ENCODE data around the gene RAMACL. TPM values are rescaled to one million over a fixed set of nuclear protein-coding genes. Genes with fewer than 3 reads are reported as not detected.

The RAMACL gene
- total RNA-seq, 1 experiment from 2014 or later, result 0.15 TPM

DNA sequence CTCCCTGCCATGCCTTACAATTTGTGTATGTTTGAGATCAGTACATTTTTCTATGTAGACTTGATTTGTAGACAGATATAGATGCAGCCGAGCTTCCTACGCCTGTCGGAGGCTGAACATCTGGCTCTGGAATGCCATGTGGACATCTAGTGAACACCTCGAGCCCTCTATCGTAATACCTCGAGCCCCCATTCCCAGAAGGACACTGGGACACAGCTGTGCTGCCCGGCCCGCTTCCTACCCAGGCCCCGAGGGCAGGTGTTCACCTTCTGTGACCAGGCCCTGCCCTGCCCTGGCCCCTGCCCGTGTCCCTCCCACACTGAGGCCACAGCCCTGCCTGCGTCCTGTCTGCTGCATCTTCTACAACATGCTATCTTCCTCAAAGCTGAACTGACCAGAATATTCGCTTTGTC lies 27.7 kb upstream of the RAMACL start:
- H2AFZ ChIP-seq (ENCODE audit: low read depth, low read length, poor library complexity, severe bottlenecking), result no peak overlapping the region
- DNase-seq (ENCODE audit: low read depth, low spot score) (no peak), ATAC-seq (no peak)
- no peaks in the 10 kb centered on the region for H3K27me3 ChIP-seq (ENCODE audit: insufficient read depth, low read length)
- ChIA-PET CTCF (no interaction called here), POLR2A (no interaction called here), RAD21 (ENCODE audit: low non-redundant PET in 1 of 2, low total read pairs in 2 of 2, uncharacterized antibody in 2 of 2, unreplicated experiment in 2 of 2) (no interaction called here)
- H3K9me2 ChIP-seq (ENCODE audit: insufficient read depth), result no peaks in the 10 kb centered on the region
- intact Hi-C loops (cut with micrococcal nuclease), result no loop called here
- no peak overlapping the region for H3K4me3 ChIP-seq (replicated peaks in 1 of 2; ENCODE audit: low read depth in 1 of 2, low read length in 2 of 2)
- no peak overlapping the region for H3K9ac ChIP-seq (ENCODE audit: low read length)
- H3K4me1 ChIP-seq (ENCODE audit: control insufficient read depth in 1 of 2, insufficient read depth in 2 of 2, low read length in 2 of 2), result peaks cover 0 to 6% of the 10 kb centered on the region in 2 experiments; a peak in 1 of 4 replicates
- H3K27ac ChIP-seq (ENCODE audit: low read depth, low read length), result no peak overlapping the region
- no TSS peak for BruUV-seq (replicated peaks)
- no peaks in the 10 kb centered on the region for H3K9me3 ChIP-seq (ENCODE audit: control insufficient read depth in 1 of 2, insufficient read depth in 1 of 2, low read depth in 1 of 2, low read length in 2 of 2)
- no peak overlapping the region for H3K4me2 ChIP-seq (ENCODE audit: low read length)
- TF ChIP-seq CEBPB (IDR thresholded peaks at IDR 0.05; ENCODE audit: low read depth), result no peak
- TF ChIP-seq, protein P1, sequence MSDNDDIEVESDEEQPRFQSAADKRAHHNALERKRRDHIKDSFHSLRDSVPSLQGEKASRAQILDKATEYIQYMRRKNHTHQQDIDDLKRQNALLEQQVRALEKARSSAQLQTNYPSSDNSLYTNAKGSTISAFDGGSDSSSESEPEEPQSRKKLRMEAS (IDR thresholded peaks at IDR 0.05), result no peak
- TF ChIP-seq YY1 (IDR thresholded peaks at IDR 0.05; ENCODE audit: extremely low read depth, insufficient replicate concordance, low read depth, low read length), result no peak
- TF ChIP-seq SIN3A (IDR thresholded peaks at IDR 0.05; ENCODE audit: low read depth), result no peak
- TF ChIP-seq, protein P2, sequence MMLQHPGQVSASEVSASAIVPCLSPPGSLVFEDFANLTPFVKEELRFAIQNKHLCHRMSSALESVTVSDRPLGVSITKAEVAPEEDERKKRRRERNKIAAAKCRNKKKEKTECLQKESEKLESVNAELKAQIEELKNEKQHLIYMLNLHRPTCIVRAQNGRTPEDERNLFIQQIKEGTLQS (IDR thresholded peaks at IDR 0.05), result no peak
- TF ChIP-seq RAD21 (IDR thresholded peaks at IDR 0.05; ENCODE audit: low read depth), result no peak
- no peak for TF ChIP-seq SRF (IDR thresholded peaks at IDR 0.05; ENCODE audit: low read depth)
- TF ChIP-seq JUND (IDR thresholded peaks at IDR 0.05), result no peak
- TF ChIP-seq EZH2phosphoT487 (IDR thresholded peaks at IDR 0.05; ENCODE audit: borderline replicate concordance), result no peak
- no peak for TF ChIP-seq ELF1 (IDR thresholded peaks at IDR 0.05; ENCODE audit: borderline replicate concordance, low read depth)
- TF ChIP-seq, protein P3, sequence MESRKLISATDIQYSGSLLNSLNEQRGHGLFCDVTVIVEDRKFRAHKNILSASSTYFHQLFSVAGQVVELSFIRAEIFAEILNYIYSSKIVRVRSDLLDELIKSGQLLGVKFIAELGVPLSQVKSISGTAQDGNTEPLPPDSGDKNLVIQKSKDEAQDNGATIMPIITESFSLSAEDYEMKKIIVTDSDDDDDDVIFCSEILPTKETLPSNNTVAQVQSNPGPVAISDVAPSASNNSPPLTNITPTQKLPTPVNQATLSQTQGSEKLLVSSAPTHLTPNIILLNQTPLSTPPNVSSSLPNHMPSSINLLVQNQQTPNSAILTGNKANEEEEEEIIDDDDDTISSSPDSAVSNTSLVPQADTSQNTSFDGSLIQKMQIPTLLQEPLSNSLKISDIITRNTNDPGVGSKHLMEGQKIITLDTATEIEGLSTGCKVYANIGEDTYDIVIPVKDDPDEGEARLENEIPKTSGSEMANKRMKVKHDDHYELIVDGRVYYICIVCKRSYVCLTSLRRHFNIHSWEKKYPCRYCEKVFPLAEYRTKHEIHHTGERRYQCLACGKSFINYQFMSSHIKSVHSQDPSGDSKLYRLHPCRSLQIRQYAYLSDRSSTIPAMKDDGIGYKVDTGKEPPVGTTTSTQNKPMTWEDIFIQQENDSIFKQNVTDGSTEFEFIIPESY (IDR thresholded peaks at IDR 0.05; ENCODE audit: extremely low read depth, insufficient replicate concordance, low read length), result no peak
- no peak for TF ChIP-seq ZNF274 (IDR thresholded peaks at IDR 0.05; ENCODE audit: low read depth, low read length)
- TF ChIP-seq TCF7L2 (IDR thresholded peaks at IDR 0.05; ENCODE audit: borderline replicate concordance, extremely low read depth, insufficient read depth, insufficient read length), result no peak
- TF ChIP-seq, protein P4, sequence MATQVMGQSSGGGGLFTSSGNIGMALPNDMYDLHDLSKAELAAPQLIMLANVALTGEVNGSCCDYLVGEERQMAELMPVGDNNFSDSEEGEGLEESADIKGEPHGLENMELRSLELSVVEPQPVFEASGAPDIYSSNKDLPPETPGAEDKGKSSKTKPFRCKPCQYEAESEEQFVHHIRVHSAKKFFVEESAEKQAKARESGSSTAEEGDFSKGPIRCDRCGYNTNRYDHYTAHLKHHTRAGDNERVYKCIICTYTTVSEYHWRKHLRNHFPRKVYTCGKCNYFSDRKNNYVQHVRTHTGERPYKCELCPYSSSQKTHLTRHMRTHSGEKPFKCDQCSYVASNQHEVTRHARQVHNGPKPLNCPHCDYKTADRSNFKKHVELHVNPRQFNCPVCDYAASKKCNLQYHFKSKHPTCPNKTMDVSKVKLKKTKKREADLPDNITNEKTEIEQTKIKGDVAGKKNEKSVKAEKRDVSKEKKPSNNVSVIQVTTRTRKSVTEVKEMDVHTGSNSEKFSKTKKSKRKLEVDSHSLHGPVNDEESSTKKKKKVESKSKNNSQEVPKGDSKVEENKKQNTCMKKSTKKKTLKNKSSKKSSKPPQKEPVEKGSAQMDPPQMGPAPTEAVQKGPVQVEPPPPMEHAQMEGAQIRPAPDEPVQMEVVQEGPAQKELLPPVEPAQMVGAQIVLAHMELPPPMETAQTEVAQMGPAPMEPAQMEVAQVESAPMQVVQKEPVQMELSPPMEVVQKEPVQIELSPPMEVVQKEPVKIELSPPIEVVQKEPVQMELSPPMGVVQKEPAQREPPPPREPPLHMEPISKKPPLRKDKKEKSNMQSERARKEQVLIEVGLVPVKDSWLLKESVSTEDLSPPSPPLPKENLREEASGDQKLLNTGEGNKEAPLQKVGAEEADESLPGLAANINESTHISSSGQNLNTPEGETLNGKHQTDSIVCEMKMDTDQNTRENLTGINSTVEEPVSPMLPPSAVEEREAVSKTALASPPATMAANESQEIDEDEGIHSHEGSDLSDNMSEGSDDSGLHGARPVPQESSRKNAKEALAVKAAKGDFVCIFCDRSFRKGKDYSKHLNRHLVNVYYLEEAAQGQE (IDR thresholded peaks at IDR 0.05; ENCODE audit: low read depth), result no peak
- TF ChIP-seq EGR1 (IDR thresholded peaks at IDR 0.05; ENCODE audit: low read depth), result no peak
- H4K20me1 ChIP-seq (ENCODE audit: insufficient read depth), result no peaks in the 10 kb centered on the region
- H3K79me2 ChIP-seq (ENCODE audit: insufficient read depth, low read length), result no peaks in the 10 kb centered on the region
- H3K36me3 ChIP-seq (ENCODE audit: control insufficient read depth in 1 of 2, insufficient read depth in 2 of 2, low read length in 2 of 2), result no peaks in the 10 kb centered on the region

All from HCT116 (cell line).